Measurements from ENCODE around the gene ZMIZ1.

Gene ZMIZ1

GRCh38 chr10:79065091-79065551, 3.6 kb upstream of the ZMIZ1 start:
- no peak for DNase-seq (ENCODE audit: low read depth)

DNA sequence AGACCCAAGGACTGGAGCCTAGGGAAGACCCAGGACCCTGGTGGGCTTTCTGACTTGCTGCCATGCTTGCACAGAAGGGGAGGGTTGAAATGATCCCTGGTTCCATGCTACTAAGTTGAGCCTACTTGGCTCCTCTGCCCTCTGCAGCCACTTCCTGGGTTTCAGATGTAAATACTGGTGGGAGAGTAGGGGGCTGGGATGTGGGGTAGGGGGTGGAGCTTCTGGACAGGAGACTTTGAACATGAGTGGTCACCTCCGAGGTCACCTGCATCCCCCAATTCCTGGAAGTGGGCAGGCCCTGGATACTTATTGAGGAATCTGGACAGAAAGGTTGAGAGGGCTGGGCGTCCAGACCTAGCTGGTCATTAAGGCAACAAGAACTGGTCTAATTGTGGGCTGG, 2.9 kb upstream of the ZMIZ1 start:
- DNase-seq (ENCODE audit: low read depth) = no peak

DNA sequence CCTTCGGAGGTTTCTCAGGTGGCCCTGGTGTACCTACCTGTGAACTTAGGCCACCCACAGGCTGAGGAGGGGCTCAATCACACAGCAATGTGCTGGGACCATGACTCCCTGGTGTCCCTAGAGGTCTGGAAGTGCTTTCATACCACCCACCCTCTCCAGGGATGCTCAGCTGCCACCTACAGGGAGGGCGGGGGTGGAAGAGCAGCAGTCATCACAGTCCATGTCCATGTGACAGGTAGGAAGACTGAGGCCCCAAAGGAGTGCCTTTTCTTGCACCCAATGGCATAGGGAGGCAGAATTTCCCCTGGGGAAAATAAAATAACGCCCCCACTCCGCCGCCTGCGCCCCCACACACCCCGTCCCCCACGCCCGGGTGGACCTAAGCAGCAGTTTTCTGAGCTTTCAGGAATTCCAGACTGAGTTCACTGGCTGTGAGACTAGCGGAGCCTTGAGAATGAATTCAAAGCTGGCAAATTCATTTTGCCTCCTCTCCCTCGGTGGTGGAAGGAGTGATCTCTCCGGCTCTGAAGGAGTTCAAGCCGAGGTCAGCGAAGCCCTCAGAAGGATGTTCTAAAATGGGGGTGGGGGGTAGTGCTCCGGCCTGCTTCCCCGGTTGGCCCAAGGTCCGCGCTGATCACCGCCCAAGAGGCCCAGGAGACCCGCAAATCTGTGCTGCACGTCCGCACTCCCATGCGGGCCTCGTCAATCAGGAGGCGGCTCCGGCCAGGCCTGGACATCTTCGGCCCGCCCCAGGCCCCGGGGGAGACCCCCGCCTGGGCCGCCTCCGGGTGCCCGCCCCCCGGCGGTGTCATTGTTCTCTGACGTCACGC, 2.1 kb upstream of the ZMIZ1 start:
- no peak for DNase-seq (ENCODE audit: low read depth)

GRCh38 chr10:79067241-79068202, 1.2 kb upstream of the ZMIZ1 start:
- DNase-seq (ENCODE audit: low read depth) = peak; percentile 78

GRCh38 chr10:79068203-79068561, 584 bp upstream of the ZMIZ1 start:
- no peak for DNase-seq (ENCODE audit: low read depth)

DNA sequence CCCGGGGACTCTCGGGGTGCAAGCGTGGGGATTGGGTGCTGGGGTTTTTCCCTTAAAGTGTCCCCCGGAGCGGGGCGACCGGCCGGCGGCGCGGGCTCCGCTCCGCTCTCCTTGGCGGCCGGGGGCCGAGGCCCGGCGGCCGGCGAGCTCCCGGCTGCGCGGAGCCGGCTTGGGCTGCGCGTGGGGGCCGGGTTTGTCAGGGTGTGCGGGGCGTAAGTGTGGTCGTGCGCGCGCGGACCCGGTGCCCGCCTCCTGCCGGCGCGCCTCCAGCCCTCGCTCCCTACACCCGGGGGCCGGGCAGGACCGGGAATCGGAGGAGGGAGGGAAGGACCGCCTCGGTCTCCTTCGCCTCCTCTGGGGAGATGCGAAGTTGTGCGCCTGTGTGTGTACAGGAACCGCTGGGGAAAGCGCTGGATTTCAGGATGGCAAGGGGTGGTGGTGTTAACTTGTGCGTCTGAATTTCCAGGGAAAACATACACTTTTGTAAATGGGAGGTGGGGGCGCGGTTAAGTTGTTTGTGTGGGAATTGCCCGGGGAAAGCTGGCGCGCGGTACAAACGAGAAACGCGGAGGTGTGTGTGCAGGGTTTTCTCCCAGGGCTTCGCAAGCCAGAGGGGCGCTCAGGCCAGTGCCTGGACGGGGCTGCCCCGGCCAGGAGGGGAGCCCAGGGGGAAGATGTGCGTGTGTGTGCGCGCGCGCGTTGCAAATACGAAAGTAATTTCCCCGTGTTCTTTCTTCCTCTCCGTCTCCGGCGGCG, 737 bp downstream of the ZMIZ1 start:
- DNase-seq (ENCODE audit: low read depth) = peak; percentile 30

DNA sequence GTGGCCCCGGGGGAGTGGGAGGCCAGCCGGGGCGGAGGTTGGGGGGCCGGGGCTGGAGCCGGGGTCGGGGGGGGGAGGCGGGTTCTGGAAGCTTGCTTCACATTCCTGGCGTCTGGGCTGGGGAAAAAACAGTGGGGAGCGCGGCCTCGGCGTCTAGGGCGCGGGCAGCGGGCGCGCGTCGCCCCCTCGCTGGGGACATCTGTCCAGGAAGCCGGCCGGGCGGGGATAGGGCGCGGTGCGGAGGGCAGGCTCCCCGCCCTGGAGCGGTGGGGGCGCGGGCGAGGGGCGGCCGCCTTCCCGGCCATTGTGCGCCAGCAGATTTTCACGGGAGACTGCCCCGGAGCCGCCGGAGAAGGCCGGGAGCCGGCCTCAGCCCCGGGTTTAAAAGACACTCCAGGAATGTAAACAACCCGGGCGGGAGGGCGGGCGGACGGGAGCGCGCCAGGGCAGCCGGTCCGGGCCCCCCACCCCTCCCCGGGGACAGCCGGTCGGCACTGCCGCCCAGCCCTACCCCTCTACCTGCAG, 1.4 kb downstream of the ZMIZ1 start:
- no peak for DNase-seq (ENCODE audit: low read depth)

GRCh38 chr10:79070606-79071395, 2.0 kb downstream of the ZMIZ1 start:
- DNase-seq (ENCODE audit: low read depth) = no peak

DNA sequence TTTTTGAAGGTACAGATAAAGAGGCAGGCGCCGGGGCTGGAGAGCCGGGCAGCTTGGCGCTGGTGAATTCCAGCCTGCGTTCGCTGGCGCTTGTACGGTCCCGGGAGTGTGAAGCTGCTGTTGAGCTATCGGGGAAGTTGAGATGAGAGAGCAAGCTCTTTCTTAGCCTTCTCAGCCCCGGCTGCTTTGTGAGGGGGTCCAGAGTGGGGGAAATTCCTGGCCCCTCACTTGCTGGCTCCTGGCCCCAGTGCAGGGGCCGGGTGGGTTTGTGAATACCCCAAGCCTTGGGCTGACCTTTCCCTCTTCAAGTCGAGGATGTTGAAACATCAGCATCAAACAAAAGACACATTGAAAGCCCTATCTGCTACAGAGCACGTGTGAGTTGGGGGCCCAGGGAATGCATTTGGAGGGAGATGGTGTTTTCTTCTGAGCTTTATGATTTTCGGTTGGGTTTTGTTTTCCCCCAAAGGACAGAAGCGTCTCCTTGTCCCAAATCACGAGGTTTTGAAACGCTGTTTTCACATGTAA, 2.7 kb downstream of the ZMIZ1 start:
- no peak for DNase-seq (ENCODE audit: low read depth)

DNA sequence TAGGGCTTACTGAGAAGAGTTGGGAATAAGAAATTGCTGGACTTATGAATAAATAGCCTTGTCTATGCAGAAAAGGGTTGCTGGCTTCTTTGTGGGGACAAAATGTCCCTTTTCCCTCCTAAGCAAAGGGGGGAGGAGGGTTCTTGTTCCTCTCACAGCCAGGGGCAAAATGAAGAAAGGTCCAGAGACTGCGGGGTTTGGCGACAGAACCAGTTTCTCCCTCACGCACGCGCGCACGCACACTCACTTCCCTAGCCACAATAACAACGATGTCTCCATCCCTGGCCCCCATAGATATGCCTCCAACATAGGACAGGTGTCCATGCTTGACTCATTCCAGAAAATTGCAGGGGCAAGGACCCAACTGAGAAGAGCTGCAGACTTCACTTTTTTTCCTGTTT, 3.3 kb downstream of the ZMIZ1 start:
- no peak for DNase-seq (ENCODE audit: low read depth)

GRCh38 chr10:79072994-79073645, 4.4 kb downstream of the ZMIZ1 start:
- no peak for DNase-seq (ENCODE audit: low read depth)

DNA sequence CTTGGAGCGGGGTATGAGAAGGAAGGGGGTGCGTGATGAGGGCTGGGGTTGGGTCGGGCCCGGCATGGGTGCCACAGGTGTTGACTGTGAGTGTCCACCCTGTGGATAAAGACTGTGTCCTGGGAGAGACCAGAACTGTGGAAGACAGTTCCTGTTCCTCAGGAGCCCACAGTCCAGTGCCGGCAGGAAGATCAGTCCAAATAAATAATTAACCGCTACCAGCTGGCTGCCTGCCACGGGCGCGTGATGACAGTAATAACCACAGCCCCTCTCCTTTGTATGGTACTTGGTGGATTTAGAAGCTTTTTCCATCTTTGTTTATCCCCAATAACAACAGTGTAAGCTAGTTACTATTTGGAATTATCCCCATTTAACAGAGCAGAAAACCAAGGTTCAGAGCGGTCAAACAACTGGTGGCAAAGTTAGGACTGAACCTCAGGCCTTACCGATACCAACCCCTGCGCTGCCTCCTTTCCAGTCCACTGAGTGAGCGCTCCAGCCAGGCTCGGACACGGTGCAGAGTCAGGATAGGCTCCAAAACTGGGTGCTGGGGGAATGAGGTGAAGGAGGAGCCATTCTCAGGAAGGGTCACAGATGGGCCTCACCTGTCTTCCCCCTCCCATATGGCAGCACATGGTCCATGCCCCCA, 5.1 kb downstream of the ZMIZ1 start:
- DNase-seq (ENCODE audit: low read depth) = no peak

GRCh38 chr10:79074732-79075131, 6.0 kb downstream of the ZMIZ1 start:
- DNase-seq (ENCODE audit: low read depth) = no peak

- DNase-seq (ENCODE audit: low read depth) = no peak
Measured at GRCh38 chr10:79075418-79075817, 6.7 kb downstream of the ZMIZ1 start.

GRCh38 chr10:79077488-79078173, 8.9 kb downstream of the ZMIZ1 start:
- DNase-seq (ENCODE audit: low read depth) = no peak

- DNase-seq (ENCODE audit: low read depth) = no peak
Measured at GRCh38 chr10:79078367-79079053, 9.7 kb downstream of the ZMIZ1 start.

GRCh38 chr10:79079054-79079397, 10.3 kb downstream of the ZMIZ1 start:
- DNase-seq (ENCODE audit: low read depth) = no peak

- no peak for DNase-seq (ENCODE audit: low read depth)
Measured at GRCh38 chr10:79079490-79080355, 11.0 kb downstream of the ZMIZ1 start.
